ENCODE data around the gene GNB1L. TPM values are rescaled to one million over a fixed set of nuclear protein-coding genes. Genes with fewer than 3 reads are reported as not detected.

Gene GNB1L
- total RNA-seq, 1 experiment from 2014 or later = 15.8 TPM

GRCh38 chr22:19742160-19743066 lies 112.3 kb downstream of the GNB1L start:
- Mint-ChIP-seq H3K9me3 (ENCODE audit: unreplicated experiment) (no peaks in the 10 kb centered on the region), H3K27ac (ENCODE audit: unreplicated experiment) (no peak overlapping the region), H3K4me1 (ENCODE audit: low read depth, unreplicated experiment) (no peaks in the 10 kb centered on the region), H3K36me3 (ENCODE audit: insufficient read depth, unreplicated experiment) (no peaks in the 10 kb centered on the region), H3K27me3 (ENCODE audit: insufficient read depth, unreplicated experiment) (no peaks in the 10 kb centered on the region), H3K4me3 (ENCODE audit: unreplicated experiment) (no peak overlapping the region)
- TF ChIP-seq, protein P1, sequence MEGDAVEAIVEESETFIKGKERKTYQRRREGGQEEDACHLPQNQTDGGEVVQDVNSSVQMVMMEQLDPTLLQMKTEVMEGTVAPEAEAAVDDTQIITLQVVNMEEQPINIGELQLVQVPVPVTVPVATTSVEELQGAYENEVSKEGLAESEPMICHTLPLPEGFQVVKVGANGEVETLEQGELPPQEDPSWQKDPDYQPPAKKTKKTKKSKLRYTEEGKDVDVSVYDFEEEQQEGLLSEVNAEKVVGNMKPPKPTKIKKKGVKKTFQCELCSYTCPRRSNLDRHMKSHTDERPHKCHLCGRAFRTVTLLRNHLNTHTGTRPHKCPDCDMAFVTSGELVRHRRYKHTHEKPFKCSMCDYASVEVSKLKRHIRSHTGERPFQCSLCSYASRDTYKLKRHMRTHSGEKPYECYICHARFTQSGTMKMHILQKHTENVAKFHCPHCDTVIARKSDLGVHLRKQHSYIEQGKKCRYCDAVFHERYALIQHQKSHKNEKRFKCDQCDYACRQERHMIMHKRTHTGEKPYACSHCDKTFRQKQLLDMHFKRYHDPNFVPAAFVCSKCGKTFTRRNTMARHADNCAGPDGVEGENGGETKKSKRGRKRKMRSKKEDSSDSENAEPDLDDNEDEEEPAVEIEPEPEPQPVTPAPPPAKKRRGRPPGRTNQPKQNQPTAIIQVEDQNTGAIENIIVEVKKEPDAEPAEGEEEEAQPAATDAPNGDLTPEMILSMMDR (IDR thresholded peaks at IDR 0.05; ENCODE audit: insufficient read depth in 1 of 2, low read depth in 1 of 2, low read length in 1 of 2, severe bottlenecking in 1 of 2, unreplicated experiment in 1 of 2) = no peak
- Histone ChIP-seq H3K4me3 (ENCODE audit: low read depth, low read length) (no peak overlapping the region), H3K27me3 (replicated peaks; ENCODE audit: control insufficient read depth, insufficient read depth, low read length) (no peaks in the 10 kb centered on the region), H3K9me3 (no peaks in the 10 kb centered on the region), H3K36me3 (ENCODE audit: control insufficient read depth, insufficient read depth, low read length) (no peaks in the 10 kb centered on the region), H3K4me1 (peaks cover 2% of the 10 kb centered on the region; the same call in 1 of the 2 replicates)
- intact Hi-C loops (cut with micrococcal nuclease; ENCODE audit: unreplicated experiment) = no loop called here
- no TSS peak for BruUV-seq (replicated peaks)
- CTCF ChIA-PET = interaction anchor here (0.8 to 0.9 kb wide), 3 partner anchors 12 to 24 kb away, joined by 3 read pairs; no protein-coding TSS in a partner anchor
- no peak for DNase-seq
- POLR2A ChIA-PET = interaction anchor here (0.8 kb wide), 1 partner anchor 9 kb away, joined by 3 read pairs; no protein-coding TSS in a partner anchor

GRCh38 chr22:19741053-19741452 lies 113.6 kb downstream of the GNB1L start:
- ChIA-PET CTCF (no interaction called here), POLR2A (interaction anchor here (0.6 kb wide), 1 partner anchor 10 kb away, joined by 4 read pairs; no protein-coding TSS in a partner anchor)
- DNase-seq = no peak
- H3K9me3 Mint-ChIP-seq (ENCODE audit: unreplicated experiment) = no peaks in the 10 kb centered on the region
- H3K4me3 ChIP-seq (ENCODE audit: low read depth, low read length) = no peak overlapping the region
- no peaks in the 10 kb centered on the region for H3K36me3 Mint-ChIP-seq (ENCODE audit: insufficient read depth, unreplicated experiment)
- BruUV-seq (replicated peaks) = no TSS peak
- no peaks in the 10 kb centered on the region for H3K27me3 Mint-ChIP-seq (ENCODE audit: insufficient read depth, unreplicated experiment)
- H3K27ac Mint-ChIP-seq (ENCODE audit: unreplicated experiment) = no peak overlapping the region
- no peaks in the 10 kb centered on the region for H3K36me3 ChIP-seq (ENCODE audit: control insufficient read depth, insufficient read depth, low read length)
- intact Hi-C loops (cut with micrococcal nuclease; ENCODE audit: unreplicated experiment) = no loop called here
- H3K4me3 Mint-ChIP-seq (ENCODE audit: unreplicated experiment) = no peak overlapping the region
- H3K4me1 ChIP-seq = peaks cover 4% of the 10 kb centered on the region; the same call in 1 of the 2 replicates
- H3K27me3 ChIP-seq (replicated peaks; ENCODE audit: control insufficient read depth, insufficient read depth, low read length) = no peaks in the 10 kb centered on the region
- no peaks in the 10 kb centered on the region for H3K4me1 Mint-ChIP-seq (ENCODE audit: low read depth, unreplicated experiment)
- TF ChIP-seq, protein P1 (IDR thresholded peaks at IDR 0.05; ENCODE audit: insufficient read depth in 1 of 2, low read depth in 1 of 2, low read length in 1 of 2, severe bottlenecking in 1 of 2, unreplicated experiment in 1 of 2) = no peak
- H3K9me3 ChIP-seq = no peaks in the 10 kb centered on the region

DNA sequence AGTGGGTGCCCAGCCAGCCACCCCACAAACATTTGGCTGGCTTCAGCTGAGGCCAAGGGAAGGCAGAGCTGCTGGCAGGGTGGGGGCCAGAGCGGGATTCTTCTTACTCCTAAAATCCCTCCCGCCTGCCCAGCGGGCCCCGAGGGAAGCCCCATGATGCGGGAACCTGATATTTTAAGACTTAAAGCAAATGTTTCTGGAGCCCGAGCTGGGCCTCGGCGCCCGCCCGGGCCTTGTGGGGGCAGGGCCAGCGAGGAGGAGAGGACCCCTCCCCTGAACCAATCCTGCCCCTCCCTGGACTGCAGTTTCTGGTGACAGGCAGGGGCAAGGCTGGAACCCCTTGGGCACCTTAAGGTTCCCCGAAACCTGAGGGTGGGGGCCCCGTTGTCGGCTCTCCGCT lies 114.1 kb downstream of the GNB1L start:
- TF ChIP-seq, protein P1 (IDR thresholded peaks at IDR 0.05; ENCODE audit: insufficient read depth in 1 of 2, low read depth in 1 of 2, low read length in 1 of 2, severe bottlenecking in 1 of 2, unreplicated experiment in 1 of 2) = no peak
- Mint-ChIP-seq H3K4me3 (ENCODE audit: unreplicated experiment) (no peak overlapping the region), H3K27ac (ENCODE audit: unreplicated experiment) (no peak overlapping the region), H3K27me3 (ENCODE audit: insufficient read depth, unreplicated experiment) (no peaks in the 10 kb centered on the region), H3K4me1 (ENCODE audit: low read depth, unreplicated experiment) (no peaks in the 10 kb centered on the region), H3K36me3 (ENCODE audit: insufficient read depth, unreplicated experiment) (no peaks in the 10 kb centered on the region), H3K9me3 (ENCODE audit: unreplicated experiment) (no peaks in the 10 kb centered on the region)
- ChIA-PET CTCF (no interaction called here), POLR2A (interaction anchor here (0.6 kb wide), 1 partner anchor 10 kb away, joined by 4 read pairs; no protein-coding TSS in a partner anchor)
- no peak overlapping the region for H3K4me3 ChIP-seq (ENCODE audit: low read depth, low read length)
- intact Hi-C loops (cut with micrococcal nuclease; ENCODE audit: unreplicated experiment) = no loop called here
- BruUV-seq (replicated peaks) = no TSS peak
- no peaks in the 10 kb centered on the region for H3K36me3 ChIP-seq (ENCODE audit: control insufficient read depth, insufficient read depth, low read length)
- H3K27me3 ChIP-seq (replicated peaks; ENCODE audit: control insufficient read depth, insufficient read depth, low read length) = no peaks in the 10 kb centered on the region
- H3K4me1 ChIP-seq = peaks cover 4% of the 10 kb centered on the region; the same call in 1 of the 2 replicates
- H3K9me3 ChIP-seq = no peaks in the 10 kb centered on the region
- DNase-seq = no peak
